ENCODE data around the gene NDUFAF8.

DNA sequence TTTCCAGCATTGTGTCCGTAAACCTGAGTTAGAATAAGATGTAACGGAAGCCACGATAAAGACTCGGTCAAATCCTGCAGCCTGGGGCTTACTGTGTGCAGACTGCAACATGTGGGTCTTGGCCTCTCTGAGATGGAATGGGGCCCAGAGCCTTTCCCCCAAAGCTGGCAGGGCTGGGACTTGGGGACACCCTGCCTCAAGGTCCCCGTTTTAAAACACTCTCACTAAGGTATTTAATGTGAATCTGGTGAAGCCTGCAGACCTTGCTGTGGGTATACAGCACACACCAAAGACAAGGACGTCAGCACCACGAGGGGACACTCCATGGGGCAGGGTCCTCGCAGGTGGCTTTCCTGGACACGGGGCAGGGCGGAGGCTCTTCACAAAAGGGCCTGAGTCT, 2.1 kb downstream of the NDUFAF8 start:
- TF ChIP-seq POLR2A (IDR thresholded peaks at IDR 0.05): no peak
- TF ChIP-seq, protein P1, sequence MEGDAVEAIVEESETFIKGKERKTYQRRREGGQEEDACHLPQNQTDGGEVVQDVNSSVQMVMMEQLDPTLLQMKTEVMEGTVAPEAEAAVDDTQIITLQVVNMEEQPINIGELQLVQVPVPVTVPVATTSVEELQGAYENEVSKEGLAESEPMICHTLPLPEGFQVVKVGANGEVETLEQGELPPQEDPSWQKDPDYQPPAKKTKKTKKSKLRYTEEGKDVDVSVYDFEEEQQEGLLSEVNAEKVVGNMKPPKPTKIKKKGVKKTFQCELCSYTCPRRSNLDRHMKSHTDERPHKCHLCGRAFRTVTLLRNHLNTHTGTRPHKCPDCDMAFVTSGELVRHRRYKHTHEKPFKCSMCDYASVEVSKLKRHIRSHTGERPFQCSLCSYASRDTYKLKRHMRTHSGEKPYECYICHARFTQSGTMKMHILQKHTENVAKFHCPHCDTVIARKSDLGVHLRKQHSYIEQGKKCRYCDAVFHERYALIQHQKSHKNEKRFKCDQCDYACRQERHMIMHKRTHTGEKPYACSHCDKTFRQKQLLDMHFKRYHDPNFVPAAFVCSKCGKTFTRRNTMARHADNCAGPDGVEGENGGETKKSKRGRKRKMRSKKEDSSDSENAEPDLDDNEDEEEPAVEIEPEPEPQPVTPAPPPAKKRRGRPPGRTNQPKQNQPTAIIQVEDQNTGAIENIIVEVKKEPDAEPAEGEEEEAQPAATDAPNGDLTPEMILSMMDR (IDR thresholded peaks at IDR 0.05): no peak

Measured in body of pancreas (tissue), 4 donors.